NCI-H748 (cell line): ENCODE data around the gene SPARCL1.

Source experiments
- DNase-seq: peaks from one replicate; lab custom pipeline; 2025; ENCODE audit not compliant: unreplicated experiment; lab: John Stamatoyannopoulos, UW

Gene SPARCL1

DNA sequence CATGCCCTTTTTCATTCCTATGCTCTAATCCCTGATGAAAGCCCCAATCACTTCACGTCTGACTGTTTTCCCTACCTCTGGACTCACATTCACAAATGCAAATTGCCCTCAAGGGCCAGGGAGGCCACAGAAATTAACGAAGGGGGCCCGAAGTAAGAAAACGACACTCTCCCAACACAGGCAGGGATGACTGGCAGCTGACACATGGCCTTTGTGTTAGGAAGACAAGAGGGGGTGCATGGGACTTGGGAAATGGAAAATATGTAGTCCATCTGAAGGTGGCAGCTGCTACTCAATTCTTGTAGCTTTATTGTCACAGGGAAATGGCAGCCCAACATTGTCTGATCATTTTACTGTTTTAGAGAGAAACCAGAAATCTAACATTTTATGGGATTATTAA lies 12.3 kb upstream of the SPARCL1 start:
- DNase-seq, result no peak

DNA sequence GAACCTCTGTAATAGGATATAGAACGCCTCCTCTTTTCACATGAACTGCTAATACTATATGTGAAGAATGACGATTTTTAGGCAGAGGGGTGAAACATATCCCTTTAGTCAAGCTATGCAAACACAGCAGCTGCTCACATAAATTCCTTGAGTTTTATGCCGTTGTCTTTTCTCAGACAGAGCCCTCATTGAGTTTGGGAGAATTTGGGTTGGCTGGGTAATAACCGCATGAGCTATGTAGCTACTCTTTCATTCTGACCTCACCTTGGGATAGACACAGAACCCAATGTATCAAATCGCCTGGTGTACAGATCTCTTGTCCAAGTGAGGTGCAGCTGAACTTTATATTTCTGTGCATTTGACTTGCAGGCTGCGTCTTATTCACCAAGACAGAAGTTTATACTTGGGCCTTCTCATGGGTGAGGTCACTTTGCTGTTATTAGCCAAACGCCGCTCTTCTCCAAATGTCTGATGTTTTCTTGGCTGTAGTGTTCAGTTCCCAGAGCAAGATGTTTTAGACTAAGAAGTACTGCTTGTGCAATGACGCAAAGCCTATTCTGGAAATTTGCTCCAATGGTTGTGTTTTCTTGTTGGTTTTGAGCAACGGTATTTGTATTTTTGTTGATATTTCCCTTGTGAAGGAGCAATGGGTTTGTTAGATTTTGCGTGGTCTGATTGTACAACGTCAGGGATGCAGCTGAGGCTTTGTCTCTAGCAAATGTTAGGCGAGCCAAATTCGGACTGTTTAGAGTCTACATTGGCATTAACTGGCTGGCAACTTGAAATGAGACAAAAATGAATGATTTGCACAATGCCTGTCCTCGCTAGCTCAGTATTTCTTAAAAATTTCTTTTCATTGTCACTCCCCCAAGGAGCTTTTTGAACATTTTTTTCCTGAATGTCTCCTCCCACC lies 11.2 kb upstream of the SPARCL1 start:
- DNase-seq, result no peak

GRCh38 chr4:87532907-87533306 lies 3.7 kb upstream of the SPARCL1 start:
- no peak for DNase-seq

- no peak for DNase-seq
Measured at GRCh38 chr4:87532109-87532508, 2.9 kb upstream of the SPARCL1 start.

- no peak for DNase-seq
Measured at GRCh38 chr4:87531621-87532020, 2.4 kb upstream of the SPARCL1 start.

DNA sequence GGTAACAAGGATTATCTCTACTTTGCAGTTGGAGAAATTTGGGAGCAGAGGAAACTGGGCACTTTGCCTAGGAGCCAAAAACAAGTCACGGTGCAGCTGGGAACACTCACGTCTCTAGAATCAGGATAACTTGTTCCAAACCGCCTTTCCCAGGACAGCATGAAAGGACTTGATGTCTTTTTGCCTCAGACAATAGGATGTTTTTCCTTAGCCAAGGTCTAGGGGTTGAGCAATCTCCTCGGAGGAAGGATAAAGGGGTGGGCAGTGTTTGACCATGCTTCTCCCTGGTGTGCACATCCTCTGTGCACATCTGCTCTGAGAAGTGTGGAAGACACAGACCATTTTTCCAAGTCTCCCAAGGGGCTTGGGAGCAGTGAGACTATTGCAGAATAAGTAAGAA lies 1.7 kb upstream of the SPARCL1 start:
- no peak for DNase-seq

GRCh38 chr4:87530229-87530628 lies 1.1 kb upstream of the SPARCL1 start:
- no peak for DNase-seq

- no peak for DNase-seq
Measured at GRCh38 chr4:87527431-87528220, 1.6 kb downstream of the SPARCL1 start.

- no peak for DNase-seq
Measured at GRCh38 chr4:87525636-87526295, 3.4 kb downstream of the SPARCL1 start.

- no peak for DNase-seq
Measured at GRCh38 chr4:87524456-87524855, 4.7 kb downstream of the SPARCL1 start.

- DNase-seq, result no peak
Measured at GRCh38 chr4:87523307-87523706, 5.9 kb downstream of the SPARCL1 start.

DNA sequence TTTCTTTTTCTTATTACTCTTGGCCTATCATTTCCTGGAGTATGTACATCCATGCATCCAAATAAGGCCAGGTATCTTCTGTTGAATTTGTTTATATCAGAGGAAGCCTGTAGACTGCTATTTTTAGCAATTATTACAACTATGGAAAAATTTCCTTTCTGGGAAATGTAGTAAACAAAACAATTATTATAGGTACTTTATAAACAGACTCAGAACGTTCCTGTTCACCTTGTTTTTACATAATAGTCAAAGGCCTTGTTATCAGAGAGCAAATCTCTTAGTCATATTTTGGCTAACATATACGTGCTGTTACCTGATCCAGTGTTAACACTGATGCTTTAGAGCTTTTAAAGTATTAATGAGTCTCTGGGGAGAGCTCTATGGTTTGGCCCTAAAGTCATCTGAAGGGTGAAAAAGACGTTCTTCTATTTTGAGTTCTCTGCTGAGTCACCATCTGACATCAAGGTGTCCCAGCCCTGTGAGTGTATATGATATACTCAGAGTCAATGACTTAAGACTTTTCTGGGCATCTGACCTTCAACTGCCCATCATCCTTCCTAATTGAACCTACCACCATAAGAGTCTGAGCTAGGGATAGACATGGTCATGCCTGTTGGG lies 7.3 kb downstream of the SPARCL1 start:
- DNase-seq, result no peak

GRCh38 chr4:87521319-87521718 lies 7.9 kb downstream of the SPARCL1 start:
- no peak for DNase-seq

- DNase-seq, result no peak
Measured at GRCh38 chr4:87517621-87518020, 11.6 kb downstream of the SPARCL1 start.

GRCh38 chr4:87516683-87517082 lies 12.5 kb downstream of the SPARCL1 start:
- DNase-seq, result no peak

DNA sequence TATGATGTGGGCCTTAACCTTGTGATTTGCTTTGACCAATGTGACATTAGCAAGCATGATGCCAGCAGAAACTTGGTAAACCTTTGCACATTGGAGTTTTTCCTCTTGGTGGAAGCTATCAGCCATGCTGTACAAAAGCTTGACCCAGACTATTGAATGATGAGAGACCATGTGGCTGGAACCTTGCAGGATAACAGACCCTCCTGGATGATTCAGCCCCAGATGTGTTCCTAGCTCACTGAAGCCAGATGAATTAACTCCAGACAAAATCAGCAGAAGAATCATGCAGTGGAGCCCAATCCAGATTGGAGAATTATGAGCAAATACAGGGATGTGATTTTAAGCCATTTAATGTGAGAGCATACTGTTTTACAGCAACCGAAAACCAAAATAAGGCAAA lies 16.8 kb downstream of the SPARCL1 start:
- DNase-seq, result no peak

DNA sequence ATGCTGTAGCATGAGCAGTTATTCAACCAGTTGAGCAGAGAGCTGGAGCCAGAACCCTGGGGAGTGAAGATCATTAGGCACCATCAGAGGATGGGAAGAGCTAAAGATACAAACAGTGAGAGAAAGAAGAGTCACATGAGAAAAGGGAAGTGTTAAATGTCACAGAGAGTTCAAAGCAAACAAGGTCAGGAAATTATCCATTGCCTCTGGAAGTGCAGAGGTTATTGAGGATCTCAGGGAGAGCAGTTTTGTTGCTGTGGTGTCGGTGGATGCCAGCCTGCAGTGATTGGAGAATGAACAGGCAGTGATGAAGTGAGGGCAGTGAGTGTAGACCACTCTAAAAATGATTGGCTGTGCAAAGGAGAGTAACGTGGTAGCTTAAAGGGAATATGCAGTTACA lies 17.7 kb downstream of the SPARCL1 start:
- DNase-seq, result no peak

DNA sequence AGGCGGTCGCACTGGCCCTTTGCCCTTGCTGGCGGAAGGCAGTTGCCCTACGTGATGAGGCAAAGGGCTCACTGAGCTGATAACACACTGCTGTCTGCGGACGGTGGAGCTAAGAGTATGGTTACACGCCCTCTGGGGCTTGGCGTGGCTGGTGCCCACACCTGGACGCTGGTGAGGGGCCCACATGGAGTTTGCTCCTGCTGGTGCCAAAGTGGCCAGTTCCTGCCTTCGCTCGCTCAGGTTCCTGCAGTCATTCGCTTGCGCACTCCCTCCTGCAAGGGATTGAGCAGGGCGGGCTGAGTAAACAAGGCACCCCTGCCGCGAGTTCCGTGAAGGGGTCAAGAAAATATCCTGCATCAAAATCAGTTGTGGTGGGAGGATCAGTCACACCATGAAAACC lies 18.4 kb downstream of the SPARCL1 start:
- DNase-seq, result no peak

GRCh38 chr4:87506974-87507701 lies 22.0 kb downstream of the SPARCL1 start:
- DNase-seq, result no peak

DNA sequence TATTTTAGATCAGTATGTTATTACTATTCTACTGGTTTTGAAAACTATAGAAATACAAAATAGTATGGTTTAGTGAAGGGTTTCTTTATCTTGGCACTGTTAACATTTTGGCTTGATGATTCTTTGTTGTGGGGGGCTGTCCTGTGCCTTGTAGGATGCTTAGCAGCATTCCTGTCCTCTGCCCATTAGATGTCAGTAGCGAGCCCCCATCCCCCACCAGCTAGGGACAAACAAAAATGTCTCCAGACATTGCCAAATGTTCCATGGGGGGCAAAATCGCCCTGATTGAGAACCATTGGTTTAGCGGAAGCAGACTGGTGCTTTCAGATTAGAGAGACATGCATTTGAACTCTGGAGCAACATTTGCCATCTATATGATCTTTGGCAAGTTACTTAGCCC lies 23.3 kb downstream of the SPARCL1 start:
- no peak for DNase-seq
